ENCODE measurements around the gene OR2T1.

DNA sequence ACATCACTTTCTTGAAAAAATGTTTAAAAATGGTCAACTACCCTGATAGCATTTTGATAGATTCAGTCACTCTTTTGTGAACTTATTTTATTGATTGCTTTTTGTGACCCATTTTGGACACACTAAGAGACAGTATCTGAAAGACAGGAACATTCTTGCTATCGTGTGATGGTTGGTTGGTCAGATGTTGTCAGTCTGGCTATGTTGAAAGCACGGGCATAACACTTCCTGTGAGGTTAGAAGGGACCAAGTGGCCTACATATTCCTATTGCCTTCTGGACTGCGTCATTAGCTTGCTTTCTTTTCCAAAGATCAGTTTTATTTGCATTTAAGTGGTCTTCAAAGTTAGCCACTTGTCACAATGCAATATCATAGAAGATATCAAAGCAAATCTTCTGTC, 25.9 kb upstream of the OR2T1 start:
- TF ChIP-seq, protein P1, sequence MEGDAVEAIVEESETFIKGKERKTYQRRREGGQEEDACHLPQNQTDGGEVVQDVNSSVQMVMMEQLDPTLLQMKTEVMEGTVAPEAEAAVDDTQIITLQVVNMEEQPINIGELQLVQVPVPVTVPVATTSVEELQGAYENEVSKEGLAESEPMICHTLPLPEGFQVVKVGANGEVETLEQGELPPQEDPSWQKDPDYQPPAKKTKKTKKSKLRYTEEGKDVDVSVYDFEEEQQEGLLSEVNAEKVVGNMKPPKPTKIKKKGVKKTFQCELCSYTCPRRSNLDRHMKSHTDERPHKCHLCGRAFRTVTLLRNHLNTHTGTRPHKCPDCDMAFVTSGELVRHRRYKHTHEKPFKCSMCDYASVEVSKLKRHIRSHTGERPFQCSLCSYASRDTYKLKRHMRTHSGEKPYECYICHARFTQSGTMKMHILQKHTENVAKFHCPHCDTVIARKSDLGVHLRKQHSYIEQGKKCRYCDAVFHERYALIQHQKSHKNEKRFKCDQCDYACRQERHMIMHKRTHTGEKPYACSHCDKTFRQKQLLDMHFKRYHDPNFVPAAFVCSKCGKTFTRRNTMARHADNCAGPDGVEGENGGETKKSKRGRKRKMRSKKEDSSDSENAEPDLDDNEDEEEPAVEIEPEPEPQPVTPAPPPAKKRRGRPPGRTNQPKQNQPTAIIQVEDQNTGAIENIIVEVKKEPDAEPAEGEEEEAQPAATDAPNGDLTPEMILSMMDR (IDR thresholded peaks at IDR 0.05), result no peak
- TF ChIP-seq USF2 (IDR thresholded peaks at IDR 0.05; ENCODE audit: borderline replicate concordance, low read depth, low read length), result no peak
- TF ChIP-seq MEF2A (IDR thresholded peaks at IDR 0.05; ENCODE audit: borderline replicate concordance, low read depth), result no peak
- no peak for TF ChIP-seq REST (IDR thresholded peaks at IDR 0.05; ENCODE audit: low read depth, low read length)
- TF ChIP-seq TAF1 (IDR thresholded peaks at IDR 0.05; ENCODE audit: borderline replicate concordance, low read depth, low read length), result no peak
- TF ChIP-seq, protein P2, sequence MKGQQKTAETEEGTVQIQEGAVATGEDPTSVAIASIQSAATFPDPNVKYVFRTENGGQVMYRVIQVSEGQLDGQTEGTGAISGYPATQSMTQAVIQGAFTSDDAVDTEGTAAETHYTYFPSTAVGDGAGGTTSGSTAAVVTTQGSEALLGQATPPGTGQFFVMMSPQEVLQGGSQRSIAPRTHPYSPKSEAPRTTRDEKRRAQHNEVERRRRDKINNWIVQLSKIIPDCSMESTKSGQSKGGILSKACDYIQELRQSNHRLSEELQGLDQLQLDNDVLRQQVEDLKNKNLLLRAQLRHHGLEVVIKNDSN (IDR thresholded peaks at IDR 0.05; ENCODE audit: borderline replicate concordance, low read depth), result no peak
- TF ChIP-seq YY1 (IDR thresholded peaks at IDR 0.05; ENCODE audit: low read depth), result no peak
- no peak for TF ChIP-seq FOSL2 (IDR thresholded peaks at IDR 0.05; ENCODE audit: borderline replicate concordance, low read depth)
- no peak for TF ChIP-seq JUND (IDR thresholded peaks at IDR 0.05)
